ENCODE measurements around the gene SUDS3.

Gene SUDS3

GRCh38 chr12:118376089-118377020 is at the start of gene SUDS3:
Gene SUDS3 (plus strand): TSS chr12:118376555. CDS start chr12:118376692, 137 bp downstream.
- no peak for TF ChIP-seq POLR2A (IDR thresholded peaks at IDR 0.05; ENCODE audit: low read depth, low read length)
- FAIRE-seq = peak; percentile 75

GRCh38 chr12:118326991-118327390 is 49.4 kb upstream of the SUDS3 start:
- peak; percentile 15 for FAIRE-seq
- no peak for DNase-seq (ENCODE audit: insufficient read length, low spot score)
- no peak for TF ChIP-seq POLR2A (IDR thresholded peaks at IDR 0.05; ENCODE audit: low read depth, low read length)

More at GRCh38 chr12:118376089-118377020, at the start of gene SUDS3:
- peak; percentile 70 for DNase-seq (ENCODE audit: insufficient read length, low spot score)

- DNase-seq (ENCODE audit: insufficient read length, low spot score) (no peak), FAIRE-seq (no peak)
- no peak for TF ChIP-seq POLR2A (IDR thresholded peaks at IDR 0.05; ENCODE audit: low read depth, low read length)
Observed at GRCh38 chr12:118327391-118327790, 49.0 kb upstream of the SUDS3 start.

DNA sequence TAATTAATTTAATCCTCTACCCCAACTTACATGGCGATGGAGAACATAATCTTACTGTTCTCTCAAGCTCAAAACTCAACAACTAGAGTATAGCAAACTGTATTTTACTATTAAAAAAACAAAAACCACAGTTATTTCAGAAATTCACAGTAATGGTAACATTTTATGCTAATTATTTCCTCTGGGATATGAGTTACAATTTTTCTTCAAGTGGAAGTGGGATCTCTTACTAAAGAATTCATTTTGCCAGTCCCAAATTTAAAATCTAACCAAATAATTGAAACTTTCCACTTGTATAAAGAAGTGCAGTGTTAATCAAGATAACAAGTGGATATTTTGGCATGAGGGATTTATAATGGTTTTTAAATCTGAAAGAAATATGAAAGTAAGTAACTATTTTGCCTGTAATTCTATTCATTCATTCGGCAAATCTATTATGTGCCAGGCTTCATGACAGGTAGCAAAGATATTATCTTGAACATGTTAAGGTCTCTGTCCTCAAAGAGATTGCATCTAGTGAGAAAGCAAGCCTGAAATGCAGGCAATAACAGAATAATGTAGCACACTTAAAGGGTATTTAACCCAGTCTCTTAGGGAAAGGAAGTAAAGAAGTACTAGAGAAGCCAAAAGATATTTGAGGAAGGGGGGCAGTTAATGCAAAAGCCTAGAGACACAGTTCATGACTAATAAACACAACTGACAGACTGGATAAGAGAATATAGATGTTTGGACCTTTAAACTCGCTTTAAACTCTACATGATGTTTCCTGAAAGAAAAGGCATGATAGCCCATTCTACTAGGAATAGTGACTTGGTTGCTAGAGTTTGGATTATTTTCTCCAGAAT is 47.6 kb upstream of the SUDS3 start:
- TF ChIP-seq POLR2A (IDR thresholded peaks at IDR 0.05; ENCODE audit: low read depth, low read length) = no peak
- no peak for DNase-seq (ENCODE audit: insufficient read length, low spot score)
- FAIRE-seq = peak; percentile 52

GRCh38 chr12:118330421-118331018 is 45.8 kb upstream of the SUDS3 start:
- TF ChIP-seq POLR2A (IDR thresholded peaks at IDR 0.05; ENCODE audit: low read depth, low read length) = no peak
- peak; percentile 27 for FAIRE-seq

DNA sequence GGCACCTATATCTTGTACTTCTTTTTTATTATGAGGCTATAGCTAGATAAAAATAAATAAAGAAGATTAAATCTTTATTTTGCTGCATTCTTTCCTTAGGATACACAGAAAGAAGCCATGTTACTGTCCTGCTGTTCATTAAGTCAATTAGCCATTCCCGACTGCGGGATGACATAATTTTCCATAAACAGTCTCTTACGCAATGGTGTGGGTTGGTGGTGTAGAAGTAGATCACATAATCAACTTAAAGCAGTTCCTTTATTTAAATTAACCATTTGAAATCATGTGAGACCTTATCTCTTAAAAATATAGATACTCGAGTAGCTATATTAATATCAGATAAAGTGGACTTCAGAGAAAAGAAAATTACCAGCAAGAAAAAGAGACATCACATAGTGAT is 43.8 kb upstream of the SUDS3 start:
- TF ChIP-seq POLR2A (IDR thresholded peaks at IDR 0.05; ENCODE audit: low read depth, low read length) = no peak
- no peak for DNase-seq (ENCODE audit: insufficient read length, low spot score)
- no peak for FAIRE-seq

More at GRCh38 chr12:118330421-118331018, 45.8 kb upstream of the SUDS3 start:
- DNase-seq (ENCODE audit: insufficient read length, low spot score) = no peak

DNA sequence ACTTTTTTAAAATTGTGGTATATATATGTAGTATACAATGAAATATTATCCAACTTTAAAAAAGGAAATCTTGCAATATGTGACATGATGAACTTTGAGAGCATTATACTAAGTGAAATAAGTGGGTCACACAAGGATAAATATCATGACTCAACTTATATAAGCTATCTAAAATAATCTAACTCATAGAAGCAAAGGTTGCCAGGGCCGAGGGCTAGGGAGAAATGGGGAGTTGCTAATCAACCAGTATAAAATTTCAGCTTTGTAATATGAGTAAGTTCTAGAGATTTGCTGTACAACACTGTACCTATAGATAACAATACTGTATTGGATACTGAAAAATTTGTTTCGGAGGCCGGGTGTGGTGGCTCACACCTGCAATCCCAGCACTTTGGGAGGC is 42.1 kb upstream of the SUDS3 start:
- DNase-seq (ENCODE audit: insufficient read length, low spot score) (no peak), FAIRE-seq (no peak)

DNA sequence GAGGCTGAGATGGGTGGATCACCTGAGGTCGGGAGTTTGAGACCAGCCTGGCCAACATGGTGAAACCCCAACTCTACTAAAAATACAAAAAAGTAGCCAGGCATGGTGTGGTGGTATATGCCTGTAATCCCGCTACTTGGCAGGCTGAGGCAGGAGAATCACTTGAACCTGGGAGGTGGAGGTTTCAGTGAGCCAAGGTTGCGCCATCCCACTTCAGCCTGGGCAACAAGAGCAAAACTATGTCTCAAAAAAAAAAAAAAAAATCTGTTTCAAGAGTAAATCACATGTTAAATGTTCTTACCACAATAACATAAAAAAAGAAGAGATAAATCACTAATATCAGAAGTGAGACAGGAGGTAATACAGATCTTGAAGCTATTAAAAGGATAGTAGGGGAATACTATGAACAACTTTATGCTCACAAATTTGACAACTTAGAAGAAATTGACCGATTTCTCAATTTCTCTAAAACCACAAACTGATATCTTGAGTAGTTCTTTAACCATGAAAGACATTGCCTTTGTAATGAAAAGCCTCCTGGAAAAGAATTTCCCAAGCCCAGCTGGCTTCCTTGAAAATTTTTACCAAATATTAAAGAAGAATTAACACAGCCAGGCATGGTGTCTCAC is 41.3 kb upstream of the SUDS3 start:
- TF ChIP-seq POLR2A (IDR thresholded peaks at IDR 0.05; ENCODE audit: low read depth, low read length) = no peak
- DNase-seq (ENCODE audit: insufficient read length, low spot score) = no peak
- FAIRE-seq = no peak

More for the DNA sequence above, 42.1 kb upstream of the SUDS3 start:
- no peak for TF ChIP-seq POLR2A (IDR thresholded peaks at IDR 0.05; ENCODE audit: low read depth, low read length)

DNA sequence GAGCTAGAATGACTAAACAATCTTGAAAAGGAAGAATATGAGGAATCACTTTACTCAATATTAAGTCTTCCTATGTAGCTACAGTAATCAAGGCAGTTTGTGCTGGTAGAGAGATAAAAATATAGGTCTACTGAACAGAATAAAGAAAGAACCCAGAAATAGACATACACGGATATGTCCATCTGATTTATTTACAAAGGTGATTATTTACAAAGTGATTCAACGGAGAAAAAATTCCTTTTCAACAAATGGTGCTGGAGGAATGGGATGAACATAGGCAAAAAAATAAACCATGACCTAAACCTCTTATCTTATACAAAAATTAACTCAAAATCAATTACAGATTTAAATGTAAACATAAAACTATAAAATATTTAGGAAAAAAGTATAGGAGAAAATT is 40.2 kb upstream of the SUDS3 start:
- TF ChIP-seq POLR2A (IDR thresholded peaks at IDR 0.05; ENCODE audit: low read depth, low read length) = no peak
- FAIRE-seq (no peak), DNase-seq (ENCODE audit: insufficient read length, low spot score) (no peak)

GRCh38 chr12:118337194-118337838 is 39.0 kb upstream of the SUDS3 start:
- peak; percentile 64 for FAIRE-seq
- no peak for TF ChIP-seq POLR2A (IDR thresholded peaks at IDR 0.05; ENCODE audit: low read depth, low read length)
- DNase-seq (ENCODE audit: insufficient read length, low spot score) = no peak

GRCh38 chr12:118342090-118342489 is 34.3 kb upstream of the SUDS3 start:
- DNase-seq (ENCODE audit: insufficient read length, low spot score) = no peak
- no peak for FAIRE-seq
- no peak for TF ChIP-seq POLR2A (IDR thresholded peaks at IDR 0.05; ENCODE audit: low read depth, low read length)

DNA sequence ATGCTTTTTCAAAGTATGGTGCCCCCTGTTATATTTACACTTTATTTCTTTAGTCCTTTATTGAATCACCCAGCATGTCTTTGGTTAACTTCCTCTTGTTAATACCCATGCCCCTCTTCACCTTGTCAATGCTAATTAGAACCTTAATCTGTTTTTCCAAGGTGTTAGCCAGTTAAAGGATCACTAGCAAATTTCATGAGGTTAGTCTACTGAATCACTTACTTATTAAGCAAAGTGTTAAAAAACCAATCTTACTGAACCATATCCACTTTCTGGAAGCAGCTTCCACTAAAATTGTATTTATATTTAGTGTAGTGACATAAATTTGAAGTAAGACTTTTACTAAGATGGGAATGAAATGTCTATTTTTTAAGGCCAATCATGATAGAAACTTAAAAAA is 31.5 kb upstream of the SUDS3 start:
- no peak for TF ChIP-seq POLR2A (IDR thresholded peaks at IDR 0.05; ENCODE audit: low read depth, low read length)
- DNase-seq (ENCODE audit: insufficient read length, low spot score) (no peak), FAIRE-seq (no peak)

DNA sequence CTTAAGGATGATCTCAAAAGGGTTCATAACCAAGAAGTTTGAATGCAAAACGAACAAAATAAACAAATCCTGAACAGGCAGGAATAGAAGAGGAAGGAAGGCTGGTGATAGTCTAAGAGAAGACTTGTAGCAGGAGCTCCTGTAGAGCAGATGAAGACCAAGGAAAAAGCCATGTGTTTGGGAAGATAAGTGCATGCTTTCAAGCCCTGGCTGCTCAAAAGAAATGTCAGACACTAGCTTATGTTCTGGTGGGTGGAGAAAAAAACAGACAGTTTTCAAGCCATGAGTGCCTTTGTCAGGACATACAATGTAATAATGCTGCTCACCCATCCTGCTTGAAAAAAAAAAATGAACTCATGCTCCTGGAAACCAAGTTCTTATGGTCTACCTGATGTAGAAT is 31.0 kb upstream of the SUDS3 start:
- DNase-seq (ENCODE audit: insufficient read length, low spot score) (no peak), FAIRE-seq (no peak)
- no peak for TF ChIP-seq POLR2A (IDR thresholded peaks at IDR 0.05; ENCODE audit: low read depth, low read length)

All from H54 (cell line).